ENCODE measurements around the gene SDK1.
"Not testable (repeated sequence)": the region's sequence is repeated elsewhere in the genome, so short reads cannot be mapped to it uniquely, and the experiment has no call there.

SDK1 gene

DNA sequence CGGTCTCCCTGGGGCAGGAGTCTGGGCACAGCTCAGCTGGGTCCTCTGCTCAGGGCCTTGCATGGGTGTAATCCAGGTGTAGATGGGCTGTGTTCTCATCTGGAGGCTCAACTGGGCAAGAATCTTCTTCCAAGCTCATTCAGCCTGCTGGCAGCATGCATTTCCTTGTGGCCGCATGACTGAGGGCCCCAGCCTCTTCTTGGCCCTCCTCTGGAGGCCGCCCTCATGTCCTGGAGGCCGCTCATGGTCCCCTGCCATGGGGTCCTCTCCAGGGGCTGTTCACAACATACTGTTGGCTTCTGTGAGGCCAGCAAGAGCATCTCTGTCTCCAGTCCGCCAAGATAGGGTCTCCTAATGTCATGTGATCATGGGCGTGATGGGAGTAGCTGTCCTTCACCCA is 943.6 kb downstream of the SDK1 start:
- Mint-ChIP-seq H3K4me3 (no peak overlapping the region), H3K27ac (no peak overlapping the region), H3K27me3 (no peaks in the 10 kb centered on the region)

DNA sequence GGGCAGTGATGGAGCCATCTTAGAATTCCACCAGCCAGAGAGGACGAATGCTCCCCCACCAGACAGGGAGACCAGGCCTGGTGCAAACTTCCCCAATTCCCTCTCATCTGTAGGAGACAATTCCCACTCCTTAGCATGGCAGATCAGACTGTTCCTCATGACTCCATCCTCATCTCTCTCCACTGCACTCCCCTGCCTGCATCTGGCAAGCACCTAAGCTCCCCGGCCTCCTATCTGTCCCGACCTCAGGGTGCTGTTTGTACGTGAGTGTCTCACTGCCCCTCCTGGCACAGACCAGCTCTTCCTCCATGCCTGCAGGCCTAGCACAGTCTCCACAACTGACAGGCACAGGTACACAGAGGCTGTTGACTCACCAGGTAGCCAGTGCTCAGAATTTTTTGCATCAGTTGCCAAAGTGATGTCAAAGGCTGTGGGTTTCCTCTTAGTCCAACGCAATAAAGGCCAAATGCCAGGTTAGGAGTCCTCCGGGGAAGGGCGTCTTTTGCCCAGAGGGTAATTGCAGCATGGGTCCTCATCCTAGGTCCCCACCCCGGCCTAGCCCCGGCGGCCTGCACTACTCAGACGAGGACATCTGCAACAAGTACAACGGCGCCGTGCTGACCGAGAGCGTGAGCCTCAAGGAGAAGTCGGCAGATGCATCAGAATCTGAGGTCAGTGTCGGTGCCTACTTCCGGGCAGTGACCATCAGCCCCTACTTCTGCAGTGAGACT is 944.2 kb downstream of the SDK1 start:
- Mint-ChIP-seq H3K27ac (no peak overlapping the region), H3K4me3 (no peak overlapping the region), H3K9me3 (peaks cover 8 to 37% of the 10 kb centered on the region in 2 donors), H3K27me3 (no peaks in the 10 kb centered on the region), H3K4me1 (peaks cover 15% of the 10 kb centered on the region)
- DNase-seq (no peak), ATAC-seq (no peak)

More for the DNA sequence above, 943.6 kb downstream of the SDK1 start:
- Mint-ChIP-seq H3K4me1 (peaks cover 18% of the 10 kb centered on the region), H3K9me3 (peaks cover 8 to 37% of the 10 kb centered on the region in 2 donors)
- DNase-seq (no peak), ATAC-seq (no peak)

DNA sequence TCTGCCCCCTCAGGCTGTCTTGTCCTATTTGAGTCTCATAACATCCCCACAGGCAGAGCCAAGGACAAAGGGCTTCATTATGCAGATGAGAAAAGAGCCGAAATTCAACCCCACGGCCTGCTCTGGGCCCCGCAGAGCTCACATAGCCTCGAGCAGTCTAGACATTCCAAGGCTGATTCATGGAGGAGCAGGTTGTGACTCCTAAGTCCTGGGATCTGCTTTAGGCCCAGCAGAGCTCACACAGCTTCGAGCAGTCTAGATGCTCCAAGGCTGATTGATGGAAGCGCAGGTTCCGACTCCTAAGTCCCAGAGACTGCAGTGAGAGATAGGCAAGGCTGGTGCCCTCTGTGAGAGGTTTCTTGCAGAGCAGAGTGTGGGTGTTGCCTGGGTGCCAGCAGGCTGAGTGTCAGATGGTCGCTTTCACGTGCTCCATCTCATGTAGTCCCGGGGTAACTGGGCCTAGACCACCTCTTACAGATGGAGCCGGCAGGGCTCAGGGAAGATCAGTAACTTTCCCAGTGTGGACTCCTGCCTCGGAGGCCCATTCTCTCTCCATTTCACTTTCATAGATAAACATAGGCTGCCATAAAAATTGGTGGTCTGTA is 944.9 kb downstream of the SDK1 start:
- no peaks in the 10 kb centered on the region for H3K27me3 Mint-ChIP-seq
- H3K4me1 Mint-ChIP-seq = peaks cover 8% of the 10 kb centered on the region
- peaks cover 11 to 37% of the 10 kb centered on the region in 2 donors for H3K9me3 Mint-ChIP-seq
- DNase-seq (no peak), ATAC-seq (no peak)
- no peak overlapping the region for H3K27ac Mint-ChIP-seq
- no peak overlapping the region for H3K4me3 Mint-ChIP-seq

DNA sequence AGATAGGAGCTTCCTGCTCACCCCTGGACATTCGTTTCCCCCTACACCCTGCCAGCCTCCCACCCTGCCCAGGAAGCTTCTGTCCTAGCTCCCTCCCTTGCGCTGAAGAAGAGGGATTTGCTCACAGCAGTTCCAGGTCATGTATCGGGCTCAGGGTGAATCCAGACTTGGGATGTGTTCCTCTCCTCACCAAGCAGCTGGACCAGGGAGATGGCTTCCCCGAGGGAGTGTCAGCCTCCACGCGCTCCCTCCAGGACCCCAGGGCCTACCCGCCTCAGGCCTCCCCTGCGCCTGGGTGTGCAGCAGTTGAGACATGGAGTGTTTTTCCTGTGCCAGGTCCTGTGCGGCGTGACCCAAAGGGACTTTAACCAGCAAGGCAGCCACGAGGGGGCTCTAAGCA is 945.5 kb downstream of the SDK1 start:
- Mint-ChIP-seq H3K27ac (no peak overlapping the region), H3K4me3 (no peak overlapping the region), H3K4me1 (peaks cover 3% of the 10 kb centered on the region), H3K9me3 (peaks cover 16 to 37% of the 10 kb centered on the region in 2 donors), H3K27me3 (no peaks in the 10 kb centered on the region)
- ATAC-seq (no peak), DNase-seq (no peak)

DNA sequence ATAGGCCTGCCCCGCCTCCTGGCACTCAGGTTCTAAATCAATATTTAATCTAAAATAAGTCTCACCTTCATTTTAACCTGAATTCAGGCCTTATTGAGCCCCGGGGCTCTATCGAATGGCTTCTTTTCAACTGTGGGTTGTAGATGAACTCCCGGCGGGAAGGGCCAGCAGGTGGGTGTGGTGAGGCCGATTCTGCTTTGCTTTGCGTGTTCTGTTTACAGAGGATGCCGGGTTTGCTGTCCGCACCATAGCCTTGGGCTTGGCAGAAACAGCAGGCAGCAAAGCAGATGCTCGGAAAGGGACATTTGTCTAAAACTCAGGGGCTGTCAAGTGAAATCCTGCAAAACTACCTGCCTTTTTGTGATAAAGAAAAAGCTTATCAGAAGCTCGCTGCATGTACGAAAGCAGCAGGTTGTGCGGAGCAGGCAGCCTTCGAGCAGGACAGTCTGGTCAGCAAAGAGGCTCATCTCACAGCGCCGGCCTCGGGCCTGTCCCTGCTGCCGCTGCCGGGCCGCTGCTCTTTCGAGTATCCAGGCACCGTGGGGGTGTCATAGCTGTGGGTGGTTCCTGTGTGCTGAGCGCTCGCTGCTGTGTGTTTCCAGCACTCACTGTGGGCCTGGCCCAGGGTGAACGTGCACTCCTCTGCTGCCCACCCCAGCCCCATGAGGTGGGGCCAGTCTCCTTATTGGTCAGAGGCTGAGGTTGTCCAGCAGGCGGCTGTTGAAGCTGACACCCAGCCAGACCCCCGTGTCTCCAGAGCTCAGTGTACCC is 946.2 kb downstream of the SDK1 start:
- no peak overlapping the region for H3K27ac Mint-ChIP-seq
- ATAC-seq (no peak), DNase-seq (no peak)
- peaks cover 16 to 38% of the 10 kb centered on the region in 2 donors for H3K9me3 Mint-ChIP-seq
- H3K4me3 Mint-ChIP-seq = no peak overlapping the region
- H3K4me1 Mint-ChIP-seq = no peaks in the 10 kb centered on the region
- H3K27me3 Mint-ChIP-seq = no peaks in the 10 kb centered on the region

DNA sequence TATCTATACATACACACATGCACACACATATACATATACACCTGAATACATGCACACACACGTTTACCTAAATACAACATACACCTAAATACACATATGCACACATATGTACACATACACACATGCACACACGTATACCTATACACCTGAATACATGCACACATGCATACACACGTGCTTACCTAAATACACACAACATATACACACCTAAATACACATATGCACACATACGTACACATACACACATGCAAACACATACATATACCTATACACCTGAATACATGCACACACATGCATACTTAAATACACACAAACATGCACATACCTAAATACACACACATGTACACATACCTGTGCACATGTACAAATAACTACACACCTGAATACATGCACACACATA is 947.2 kb downstream of the SDK1 start:
- DNase-seq (no peak), ATAC-seq (no peak)
- peaks cover 24 to 44% of the 10 kb centered on the region in 2 donors for H3K9me3 Mint-ChIP-seq
- H3K27me3 Mint-ChIP-seq = no peaks in the 10 kb centered on the region
- no peaks in the 10 kb centered on the region for H3K4me1 Mint-ChIP-seq
- H3K27ac Mint-ChIP-seq = no peak overlapping the region
- no peak overlapping the region for H3K4me3 Mint-ChIP-seq

DNA sequence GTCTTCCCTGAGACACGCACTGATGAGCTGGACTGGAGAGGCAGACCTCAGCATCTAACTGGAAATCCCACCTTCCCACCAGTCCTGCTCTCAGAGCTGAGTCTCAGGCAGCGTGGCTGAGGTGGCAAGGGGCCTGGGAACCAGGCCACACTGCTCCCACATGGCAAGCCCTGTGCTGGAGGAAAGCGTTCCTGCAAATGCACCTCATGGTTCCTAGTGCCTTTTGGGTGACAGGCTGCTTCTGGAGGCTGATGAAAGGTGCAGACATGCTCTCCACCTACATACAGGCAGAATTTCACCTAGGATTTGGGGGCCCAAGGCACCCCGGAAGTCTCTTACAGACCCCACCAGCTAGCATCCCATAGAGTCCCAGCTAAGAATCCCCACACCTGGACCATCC is 948.2 kb downstream of the SDK1 start:
- Mint-ChIP-seq H3K27ac (no peak overlapping the region), H3K9me3 (peaks cover 24 to 44% of the 10 kb centered on the region in 2 donors), H3K27me3 (no peaks in the 10 kb centered on the region), H3K4me3 (no peak overlapping the region), H3K4me1 (no peaks in the 10 kb centered on the region)
- ATAC-seq = no peak
- DNase-seq = no peak

DNA sequence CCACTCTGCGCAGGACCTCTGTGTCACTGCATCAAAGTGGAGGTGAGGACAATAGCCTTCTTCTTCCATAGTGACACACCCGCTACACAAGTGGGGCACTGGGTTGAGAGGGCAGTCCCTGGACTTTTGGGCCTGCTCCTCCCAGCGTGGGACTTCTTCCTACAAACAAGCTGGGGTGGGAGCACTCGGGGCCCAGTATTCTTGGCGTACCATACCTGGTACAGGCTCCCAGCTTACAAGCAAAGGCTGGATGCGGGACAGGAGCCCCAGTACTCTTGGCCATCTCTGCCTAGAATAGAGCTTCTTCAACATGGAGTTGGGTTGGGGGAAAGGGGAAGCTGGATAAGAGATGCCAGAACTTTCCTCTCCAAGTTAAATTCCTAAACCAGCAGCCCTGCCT is 954.3 kb downstream of the SDK1 start:
- no peak overlapping the region for H3K4me3 Mint-ChIP-seq
- ATAC-seq (no peak), DNase-seq (no peak)
- H3K27ac Mint-ChIP-seq = no peak overlapping the region
- H3K27me3 Mint-ChIP-seq = no peaks in the 10 kb centered on the region
- H3K4me1 Mint-ChIP-seq = no peaks in the 10 kb centered on the region
- H3K9me3 Mint-ChIP-seq = peaks cover 21 to 32% of the 10 kb centered on the region in 2 donors

DNA sequence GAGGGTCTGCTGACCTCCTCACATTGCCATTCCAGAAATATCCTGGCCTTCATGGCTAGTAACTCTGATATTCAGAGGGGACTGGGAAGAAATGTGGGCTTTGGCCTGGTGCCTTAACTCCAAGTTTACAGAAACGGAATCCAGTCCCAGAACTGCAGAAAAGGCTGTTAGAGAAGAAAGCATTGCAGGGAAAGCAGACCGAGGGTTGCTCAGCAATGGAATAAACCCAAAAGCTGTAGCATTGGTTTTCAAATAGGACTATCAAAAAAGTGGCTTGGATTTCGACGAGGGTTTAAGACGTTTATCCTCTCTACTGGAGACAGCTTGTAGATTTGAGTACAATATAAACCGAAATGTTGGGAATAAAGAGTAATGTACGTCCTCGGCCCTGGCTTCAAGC is 955.2 kb downstream of the SDK1 start:
- DNase-seq (no peak), ATAC-seq (no peak)
- no peaks in the 10 kb centered on the region for H3K4me1 Mint-ChIP-seq
- no peak overlapping the region for H3K4me3 Mint-ChIP-seq
- no peaks in the 10 kb centered on the region for H3K27me3 Mint-ChIP-seq
- H3K9me3 Mint-ChIP-seq = peaks cover 14 to 32% of the 10 kb centered on the region in 2 donors
- no peak overlapping the region for H3K27ac Mint-ChIP-seq

DNA sequence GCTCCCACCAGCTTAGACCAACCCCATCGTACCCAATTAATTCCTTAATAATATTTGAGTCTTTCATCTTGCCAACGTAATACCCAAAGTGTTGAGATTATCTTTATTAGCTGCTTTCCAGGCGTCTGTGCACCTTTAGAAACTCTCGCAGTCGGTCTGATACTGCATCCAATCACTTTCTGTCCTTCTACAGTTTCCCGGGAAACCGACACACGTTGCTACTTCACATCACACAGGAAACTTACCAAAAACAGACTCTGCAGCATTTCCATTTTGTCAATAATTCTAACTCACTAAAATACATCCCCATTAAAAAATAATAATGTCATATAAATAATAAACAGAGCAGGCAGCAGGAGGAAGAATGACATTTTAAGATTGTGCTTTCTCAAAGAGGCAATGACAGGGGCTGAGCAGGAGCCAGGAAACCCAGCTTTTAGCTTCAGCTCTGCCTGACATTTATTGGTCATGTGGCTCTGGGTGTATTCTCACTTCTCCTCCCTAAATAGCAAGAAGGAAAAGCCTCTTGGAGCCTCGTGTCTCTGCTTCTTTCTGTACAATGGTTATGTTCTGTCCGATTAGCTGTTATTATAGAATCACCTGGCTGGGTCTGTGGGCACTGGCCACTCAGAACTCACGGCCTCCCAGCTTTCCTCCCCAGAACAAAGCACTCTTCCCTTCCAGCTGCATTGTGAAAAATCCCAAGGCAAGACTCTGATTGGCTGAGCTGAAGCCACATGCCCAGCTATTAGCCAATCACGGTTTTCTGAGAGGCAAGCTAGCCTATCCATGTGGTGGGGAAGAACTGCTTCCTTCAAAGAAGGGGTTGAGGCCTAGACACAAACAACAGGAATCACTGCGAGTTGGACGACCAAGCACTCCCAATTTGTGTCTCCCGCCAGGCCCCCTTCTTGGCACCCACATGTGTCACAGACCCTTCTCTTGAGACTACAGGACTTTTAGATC is 956.4 kb downstream of the SDK1 start:
- no peaks in the 10 kb centered on the region for H3K27me3 Mint-ChIP-seq
- ATAC-seq = no peak
- H3K4me3 Mint-ChIP-seq = no peak overlapping the region
- peaks cover 12 to 30% of the 10 kb centered on the region in 2 donors for H3K9me3 Mint-ChIP-seq
- no peaks in the 10 kb centered on the region for H3K4me1 Mint-ChIP-seq
- DNase-seq = no peak
- no peak overlapping the region for H3K27ac Mint-ChIP-seq

DNA sequence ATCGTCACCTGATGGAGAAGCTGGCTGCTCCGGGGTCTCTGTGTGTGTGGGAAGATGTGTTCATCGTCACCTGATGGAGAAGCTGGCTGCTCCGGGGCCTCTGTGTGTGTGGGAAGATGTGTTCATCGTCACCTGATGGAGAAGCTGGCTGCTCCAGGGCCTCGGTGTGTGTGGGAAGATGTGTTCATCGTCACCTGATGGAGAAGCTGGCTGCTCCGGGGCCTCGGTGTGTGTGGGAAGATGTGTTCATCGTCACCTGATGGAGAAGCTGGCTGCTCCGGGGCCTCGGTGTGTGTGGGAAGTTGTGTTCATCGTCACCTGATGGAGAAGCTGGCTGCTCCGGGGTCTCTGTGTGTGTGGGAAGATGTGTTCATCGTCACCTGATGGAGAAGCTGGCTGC is 959.1 kb downstream of the SDK1 start:
- not testable (repeated sequence) for ATAC-seq, H3K27me3 Mint-ChIP-seq, DNase-seq, H3K27ac Mint-ChIP-seq, H3K4me3 Mint-ChIP-seq, H3K4me1 Mint-ChIP-seq
- H3K9me3 Mint-ChIP-seq = peaks cover 2 to 12% of the 10 kb centered on the region in 2 donors

DNA sequence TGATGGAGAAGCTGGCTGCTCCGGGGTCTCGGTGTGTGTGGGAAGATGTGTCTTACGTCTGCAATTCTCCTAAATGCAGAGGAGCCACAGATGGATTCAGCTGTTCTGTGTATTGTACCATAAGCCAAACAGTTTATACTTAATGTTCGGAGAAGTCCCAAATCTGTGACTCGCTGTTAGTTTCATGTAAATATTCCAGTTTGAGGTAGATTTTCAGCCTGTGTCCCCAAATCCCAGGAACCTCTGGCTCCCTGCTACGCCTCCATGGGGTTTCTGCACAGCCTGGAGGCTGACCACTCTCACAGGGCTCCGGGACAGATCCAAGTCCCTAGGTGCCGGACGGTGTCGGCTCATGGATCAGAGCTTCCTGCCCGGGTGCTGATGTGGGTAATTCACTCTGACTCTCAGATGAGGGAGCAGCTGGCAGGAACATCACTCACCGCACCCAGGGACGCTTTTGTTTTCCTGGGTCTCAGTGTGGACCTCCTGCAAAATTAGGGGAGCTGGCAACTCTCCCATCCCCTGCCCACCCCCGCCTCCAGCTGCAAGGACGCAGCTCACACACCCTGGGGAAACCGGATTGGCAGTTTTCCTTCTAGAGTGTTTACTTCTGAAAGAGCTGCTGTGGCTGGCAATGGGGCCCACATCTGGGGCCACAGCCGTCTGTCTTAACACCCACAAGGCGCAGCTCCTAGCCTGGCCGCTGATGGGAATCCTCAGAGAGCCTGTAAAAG is 960.0 kb downstream of the SDK1 start:
- peaks cover 12% of the 10 kb centered on the region for H3K27me3 Mint-ChIP-seq
- H3K4me3 Mint-ChIP-seq = no peak overlapping the region
- DNase-seq = no peak
- peaks cover 0 to 8% of the 10 kb centered on the region in 2 donors for H3K9me3 Mint-ChIP-seq
- ATAC-seq = no peak
- peak overlapping the region in 1 of 2 donors; percentile 8 for H3K27ac Mint-ChIP-seq
- no peaks in the 10 kb centered on the region for H3K4me1 Mint-ChIP-seq

DNA sequence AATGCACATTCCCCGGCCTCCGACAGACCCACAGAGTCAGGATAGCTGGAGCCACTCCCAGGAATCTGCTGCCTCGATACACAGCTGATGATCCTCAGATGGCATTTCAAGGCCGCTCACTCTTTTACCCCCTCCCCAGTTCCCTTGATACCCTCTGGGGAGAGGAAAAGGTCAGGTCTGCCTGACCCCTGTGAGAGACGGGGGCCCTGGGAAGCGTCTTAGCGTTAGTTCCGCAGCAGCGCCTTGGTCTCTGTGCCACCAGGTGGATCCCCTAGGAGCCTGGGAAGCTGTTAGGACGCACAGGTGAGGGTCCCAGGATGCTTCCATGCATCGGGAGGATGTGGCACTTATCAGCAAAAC is 960.5 kb downstream of the SDK1 start:
- Mint-ChIP-seq H3K9me3 (peaks cover 0 to 8% of the 10 kb centered on the region in 2 donors), H3K27ac (no peak overlapping the region), H3K4me3 (no peak overlapping the region), H3K4me1 (no peaks in the 10 kb centered on the region), H3K27me3 (peaks cover 18% of the 10 kb centered on the region)
- no peak for ATAC-seq
- no peak for DNase-seq

DNA sequence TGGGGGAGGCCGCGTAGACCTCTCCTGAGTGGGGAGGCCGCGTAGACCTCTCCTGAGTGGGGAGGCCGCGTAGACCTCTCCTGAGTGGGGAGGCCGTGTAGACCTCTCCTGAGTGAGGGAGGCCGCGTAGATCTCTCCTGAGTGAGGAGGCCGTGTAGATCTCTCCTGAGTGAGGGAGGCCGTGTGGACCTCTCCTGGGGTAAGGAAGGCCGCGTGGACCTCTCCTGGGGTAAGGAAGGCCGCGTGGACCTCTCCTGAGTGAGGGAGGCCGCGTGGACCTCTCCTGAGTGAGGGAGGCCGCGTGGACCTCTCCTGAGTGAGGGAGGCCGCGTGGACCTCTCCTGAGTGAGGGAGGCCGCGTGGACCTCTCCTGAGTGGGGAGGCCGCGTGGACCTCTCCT is 963.2 kb downstream of the SDK1 start:
- DNase-seq = not testable (repeated sequence)

More for the DNA sequence above, 963.2 kb downstream of the SDK1 start:
- not testable (repeated sequence) for H3K4me1 Mint-ChIP-seq, ATAC-seq, H3K9me3 Mint-ChIP-seq, H3K4me3 Mint-ChIP-seq
- peak overlapping the region in 1 of 2 donors; percentile 48 for H3K27ac Mint-ChIP-seq
- peaks cover 23% of the 10 kb centered on the region for H3K27me3 Mint-ChIP-seq

Measured in stimulated activated naive CD8-positive, alpha-beta T cell treated with anti-CD3 and anti-CD28 coated beads, Interleukin-15, amount 100 ng/mL, for 72 hours (primary cell).